ENCODE measurements around the gene CDKN2AIP.
"Not testable (repeated sequence)": the region's sequence is repeated elsewhere in the genome, so short reads cannot be mapped to it uniquely, and the experiment has no call there.

The CDKN2AIP gene

DNA sequence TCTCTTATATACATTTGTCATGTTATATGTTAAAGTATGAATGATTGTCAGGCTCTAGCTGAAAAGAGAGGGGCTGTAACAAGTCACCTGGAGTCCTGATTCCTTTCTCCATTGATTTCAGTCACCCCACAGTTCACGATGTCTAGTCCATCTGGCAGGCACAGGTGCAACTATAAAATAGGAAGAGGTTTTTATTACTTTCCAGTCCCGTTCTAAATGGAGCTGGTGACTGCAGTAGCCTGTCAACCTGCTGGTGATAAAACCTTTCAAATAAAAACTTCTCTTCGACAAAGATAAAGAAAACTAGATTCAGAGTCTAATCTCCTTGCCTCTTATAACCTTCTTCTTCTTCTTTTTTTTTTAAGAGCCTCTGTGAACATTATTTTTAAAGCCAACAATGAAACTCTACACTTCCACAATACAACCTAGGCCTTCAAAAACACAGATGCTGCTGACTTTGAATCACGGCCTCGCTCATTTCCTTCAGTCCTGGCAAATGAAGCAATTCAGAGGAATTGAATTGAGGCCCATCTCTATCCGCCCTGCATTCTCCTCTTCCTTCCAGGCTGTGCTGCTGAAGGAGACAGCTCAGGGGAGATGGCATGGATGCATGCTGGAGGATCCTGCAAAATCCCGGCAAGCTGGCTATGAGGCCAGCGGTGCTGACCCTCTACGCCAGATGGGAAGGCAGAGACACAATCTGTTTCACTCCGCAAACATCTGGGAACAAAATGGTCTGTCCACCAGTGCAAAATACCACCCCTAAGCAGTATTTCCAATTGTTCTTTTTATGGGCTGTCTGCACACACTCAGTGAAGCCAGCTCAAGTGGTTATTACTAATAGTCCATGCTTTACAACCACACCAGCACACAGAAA lies 27.3 kb upstream of the CDKN2AIP start:
- no peak for DNase-seq

DNA sequence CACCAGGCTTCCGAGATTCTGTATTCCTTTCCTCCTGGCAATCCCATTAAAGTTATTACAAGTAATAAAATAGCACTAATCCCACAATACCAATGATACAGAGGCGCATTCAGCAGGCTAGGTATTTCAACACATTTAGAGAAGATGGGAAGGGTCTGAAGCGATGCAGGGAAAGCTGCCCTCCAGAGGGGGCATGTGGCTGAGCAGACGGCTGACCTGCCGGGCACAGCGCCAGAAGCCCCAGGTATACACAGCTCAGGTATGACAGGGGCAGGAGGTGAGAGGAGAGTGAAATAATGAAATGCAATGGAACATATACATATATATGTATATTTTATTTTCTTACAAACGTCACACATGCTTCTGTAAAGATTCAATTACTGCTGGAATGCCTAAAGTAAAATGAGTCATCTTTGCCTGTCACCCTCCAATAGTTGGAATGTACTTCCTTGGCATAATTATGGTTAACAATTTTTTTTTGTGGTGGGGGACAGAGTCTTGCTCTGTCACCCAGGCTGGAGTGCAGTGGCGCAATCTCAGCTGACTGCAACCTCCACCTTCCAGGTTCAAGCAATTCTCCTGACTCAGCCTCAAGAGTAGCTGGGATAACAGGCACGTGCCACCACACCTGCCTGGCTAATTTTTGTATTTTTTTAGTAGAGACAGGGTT lies 21.3 kb upstream of the CDKN2AIP start:
- no peak for DNase-seq

DNA sequence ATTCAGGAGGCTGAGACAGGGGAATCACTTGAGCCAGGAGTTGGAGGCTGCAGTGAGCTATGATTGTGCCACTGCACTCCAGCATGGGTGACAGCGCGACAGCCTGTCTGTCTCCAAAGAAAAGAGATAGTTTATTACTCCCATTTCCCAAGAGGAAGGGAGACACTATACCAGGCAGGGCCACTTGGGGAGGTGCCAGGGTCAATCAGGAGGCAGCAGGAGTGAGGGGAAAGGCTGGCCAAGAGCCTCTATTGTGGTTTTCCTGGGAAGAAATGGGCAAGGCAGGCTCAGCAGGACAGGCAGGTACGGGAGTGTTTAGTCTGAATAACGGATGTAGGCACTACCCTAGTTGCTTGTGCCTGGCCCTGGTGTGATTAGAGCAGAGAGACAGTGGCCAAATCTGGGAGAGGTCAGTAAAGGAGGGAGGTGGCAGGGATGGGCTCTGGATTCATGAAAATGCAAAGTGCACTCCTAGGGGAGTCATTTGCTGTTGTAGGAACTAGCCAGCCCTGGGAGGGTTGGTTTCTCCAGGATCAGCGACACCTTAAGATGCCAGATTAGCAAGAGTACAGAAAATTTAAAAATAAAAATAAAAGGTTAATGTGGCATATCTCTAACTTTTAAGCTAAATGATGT lies 20.2 kb upstream of the CDKN2AIP start:
- no peak for DNase-seq

DNA sequence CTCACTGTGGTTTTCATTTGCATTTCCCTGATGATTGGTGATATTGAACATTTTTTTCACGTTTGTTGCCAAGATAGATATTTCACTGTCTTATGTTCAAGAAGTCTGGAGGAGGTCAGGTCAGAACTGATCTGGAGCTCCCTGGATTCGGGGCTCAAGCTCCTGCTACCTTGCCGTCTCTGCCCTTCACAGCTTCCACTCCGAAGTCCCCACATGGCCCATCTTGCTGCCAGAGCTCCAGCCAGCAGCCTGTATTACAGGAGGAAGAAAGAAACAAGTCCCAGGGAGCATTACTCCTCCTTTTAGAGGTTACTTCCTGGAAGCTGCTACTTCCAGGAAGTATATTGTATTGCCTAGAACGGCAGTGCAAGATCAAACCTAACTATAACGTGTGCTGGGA lies 17.9 kb upstream of the CDKN2AIP start:
- DNase-seq, result no peak

DNA sequence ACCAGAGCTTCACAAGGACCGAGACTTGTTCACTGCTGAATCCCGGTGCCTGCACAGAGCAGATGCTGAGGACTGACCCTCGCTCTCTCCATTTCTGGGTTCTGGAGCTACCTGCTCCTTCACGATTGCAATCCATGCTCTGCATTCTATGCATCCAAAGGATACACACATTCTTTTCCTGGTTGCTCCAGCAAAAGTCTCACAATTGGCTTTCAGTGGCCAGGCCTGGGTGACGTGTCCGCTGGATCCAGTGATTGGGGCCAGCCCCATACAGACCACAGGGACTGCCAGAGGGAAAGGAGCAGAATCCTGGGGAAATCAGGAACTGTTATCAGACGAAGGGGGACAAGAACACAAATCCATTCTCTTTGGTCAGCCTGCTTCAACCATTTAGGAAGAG lies 14.9 kb upstream of the CDKN2AIP start:
- no peak for DNase-seq

GRCh38 chr4:183430317-183430993 lies 14.0 kb upstream of the CDKN2AIP start:
- no peak for DNase-seq

DNA sequence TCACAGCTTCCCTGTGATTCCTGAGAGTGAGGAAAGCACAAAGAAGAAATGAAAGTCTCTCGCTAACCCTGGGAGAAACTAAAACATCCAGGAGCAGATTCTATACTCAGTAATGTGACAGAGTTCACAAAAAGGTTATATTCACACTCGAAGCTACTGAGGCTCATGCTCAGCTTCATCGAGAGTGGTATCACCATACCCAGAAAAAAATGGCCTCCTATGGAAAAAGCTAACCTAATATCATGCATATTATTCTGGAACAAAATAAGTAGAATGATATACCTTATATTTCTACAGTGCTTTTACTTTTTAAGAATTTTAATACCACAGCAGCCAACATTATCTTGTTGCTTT lies 13.5 kb upstream of the CDKN2AIP start:
- no peak for DNase-seq

GRCh38 chr4:183431614-183432013 lies 12.8 kb upstream of the CDKN2AIP start:
- DNase-seq, result no peak

GRCh38 chr4:183433183-183433582 lies 11.3 kb upstream of the CDKN2AIP start:
- DNase-seq, result not testable (repeated sequence)

GRCh38 chr4:183434264-183434663 lies 10.2 kb upstream of the CDKN2AIP start:
- DNase-seq, result no peak

DNA sequence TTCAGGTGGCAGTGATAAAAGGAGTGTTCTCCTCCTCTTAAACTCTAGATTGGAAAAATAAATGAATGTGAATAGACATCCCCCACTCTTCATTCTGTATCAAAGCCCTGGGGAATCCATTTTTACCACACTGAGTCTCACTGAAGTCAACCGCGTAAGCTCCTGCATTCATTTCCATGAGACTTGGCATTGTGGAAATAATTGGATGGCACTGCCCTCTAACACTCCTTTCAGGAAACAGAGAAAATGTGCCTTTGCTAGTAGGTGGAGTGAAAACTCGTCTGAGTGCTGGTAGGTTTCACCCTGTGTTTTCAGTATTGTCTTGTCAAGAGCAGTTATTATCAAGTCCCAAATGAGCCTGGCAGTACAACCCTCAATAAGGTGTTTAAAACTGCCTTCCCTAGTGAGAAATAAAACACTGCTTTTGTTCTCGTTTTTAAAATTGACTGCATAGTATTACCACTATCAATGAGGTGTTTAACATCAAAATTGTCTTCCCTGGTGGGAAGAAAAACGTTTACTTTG lies 9.7 kb upstream of the CDKN2AIP start:
- no peak for DNase-seq

- DNase-seq, result no peak
Observed at GRCh38 chr4:183435803-183436202, 8.6 kb upstream of the CDKN2AIP start.

GRCh38 chr4:183436417-183436816 lies 8.0 kb upstream of the CDKN2AIP start:
- DNase-seq, result no peak

DNA sequence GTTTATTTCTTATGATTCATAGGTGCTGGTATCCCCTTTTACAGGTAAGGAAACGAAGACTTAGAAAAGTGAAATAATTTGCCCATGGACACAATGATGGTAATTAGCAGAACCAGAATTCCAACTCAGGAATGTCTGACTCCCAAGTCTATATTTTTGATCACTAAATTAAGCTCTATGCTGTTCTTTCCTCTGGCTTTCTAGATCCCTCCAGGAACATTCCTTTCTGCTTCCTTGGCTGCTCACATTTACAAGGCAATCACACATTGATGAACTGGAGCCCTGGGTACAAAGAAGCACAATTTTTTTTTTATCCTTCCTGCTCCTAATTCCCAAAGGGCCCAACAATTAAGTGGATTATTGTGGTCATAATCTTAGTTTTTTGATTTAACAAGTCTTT lies 7.0 kb upstream of the CDKN2AIP start:
- DNase-seq, result no peak

GRCh38 chr4:183438458-183439113 lies 5.8 kb upstream of the CDKN2AIP start:
- no peak for DNase-seq

- DNase-seq, result no peak
Observed at GRCh38 chr4:183441276-183441675, 3.2 kb upstream of the CDKN2AIP start.

GRCh38 chr4:183443655-183444213 lies 702 bp upstream of the CDKN2AIP start:
- DNase-seq, result peak; percentile 45

DNA sequence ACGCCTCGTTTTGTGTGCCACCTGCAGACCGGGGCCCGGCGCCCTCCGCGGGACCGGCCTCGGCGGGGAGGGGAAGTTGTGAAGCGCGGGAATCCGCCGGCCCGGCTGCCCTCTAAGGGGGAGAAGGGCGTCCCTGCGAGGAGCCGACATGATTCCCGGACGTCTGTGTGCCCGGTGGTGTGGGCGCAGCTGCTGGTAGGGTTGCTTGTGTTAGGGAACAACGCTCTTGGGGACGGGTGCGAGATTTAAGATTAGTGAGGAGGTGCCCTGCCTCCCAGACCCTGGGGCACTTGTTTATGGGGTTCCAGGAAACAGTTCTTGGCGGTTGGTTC lies 627 bp downstream of the CDKN2AIP start:
- DNase-seq, result no peak

DNA sequence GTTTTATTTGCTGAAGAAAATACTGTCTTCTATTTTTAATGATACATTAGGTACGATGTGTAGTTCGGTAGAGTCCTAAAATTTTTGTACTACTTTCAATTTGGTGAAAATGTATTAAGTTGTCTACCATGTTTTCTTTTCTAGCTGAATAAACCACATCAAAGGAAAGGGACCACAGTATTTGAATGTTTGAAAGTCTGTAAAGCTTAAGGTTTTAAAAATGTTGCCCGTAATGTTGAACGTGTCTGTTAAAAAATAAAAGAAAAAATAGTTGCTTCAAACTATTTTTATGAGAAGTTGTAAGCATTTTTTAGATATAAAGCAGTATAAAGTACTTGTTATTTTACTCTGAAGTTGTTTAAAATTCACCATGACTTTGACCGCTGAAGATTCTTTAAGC lies 3.2 kb downstream of the CDKN2AIP start:
- DNase-seq, result no peak

DNA sequence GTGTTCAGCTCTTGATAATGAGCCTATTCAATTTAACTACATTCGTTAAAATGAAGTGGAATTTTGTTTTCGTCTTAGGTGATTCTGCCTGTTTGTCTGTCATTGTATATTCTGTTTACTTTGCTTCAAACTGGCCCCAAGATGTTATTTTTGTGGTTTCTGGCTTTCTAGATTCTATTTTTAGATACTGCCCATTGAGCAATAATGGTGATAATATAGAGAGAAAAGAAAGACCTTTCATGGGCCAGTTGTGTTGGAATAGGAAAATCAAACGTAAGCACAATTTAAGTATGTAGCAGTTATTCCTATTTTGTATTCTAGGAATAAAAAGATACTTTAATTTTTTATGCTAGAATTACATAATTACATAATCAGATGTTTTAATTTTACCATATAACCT lies 4.0 kb downstream of the CDKN2AIP start:
- no peak for DNase-seq

DNA sequence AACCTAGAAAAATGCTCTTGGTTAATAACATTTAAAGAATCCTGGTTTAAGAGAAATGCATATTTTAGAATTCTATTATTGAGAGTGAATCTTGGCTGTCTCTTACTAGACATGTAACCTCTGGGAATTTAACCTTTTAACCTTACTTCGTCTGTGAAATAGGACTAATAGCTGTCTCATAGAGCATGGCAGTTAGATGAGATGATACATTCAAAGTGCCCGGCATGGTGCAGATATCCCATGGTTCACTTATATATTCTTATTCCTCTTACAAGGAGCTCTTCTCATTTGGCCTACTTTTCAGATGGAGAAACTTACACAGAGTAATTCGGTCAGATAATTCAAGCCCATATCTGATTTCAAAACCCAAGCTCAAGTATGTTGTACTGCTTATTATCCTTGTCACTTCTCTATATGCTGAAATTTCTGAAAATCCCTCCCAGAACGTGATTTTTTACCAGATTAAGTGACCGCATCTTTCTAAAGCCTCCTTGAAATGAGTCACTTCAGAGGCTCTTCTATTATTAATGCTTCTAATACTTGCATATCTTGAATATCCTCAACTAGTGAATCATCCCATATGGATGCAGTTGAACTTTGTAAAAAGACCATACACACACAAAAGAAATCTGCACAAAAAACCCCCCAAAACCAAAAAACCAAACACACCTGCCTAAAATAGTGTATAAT lies 4.9 kb downstream of the CDKN2AIP start:
- no peak for DNase-seq

DNA sequence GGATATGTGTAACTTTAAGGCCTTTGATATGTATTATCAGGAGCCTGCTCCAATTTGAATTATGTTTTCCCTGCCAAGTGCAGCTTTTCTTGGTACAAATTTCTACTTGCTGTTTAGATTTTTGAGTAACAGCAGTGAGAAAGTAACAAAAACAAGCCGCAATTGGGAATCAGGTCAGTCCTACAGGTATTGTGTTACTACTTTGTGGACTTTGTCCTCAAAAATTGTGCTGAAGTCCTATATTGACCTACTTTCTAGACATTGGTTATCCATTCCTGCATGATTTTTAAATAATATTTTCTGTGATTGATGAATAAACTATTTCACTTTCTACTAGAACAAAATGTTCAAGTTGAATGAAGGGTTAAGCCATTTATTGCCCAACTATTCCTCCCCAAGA lies 5.7 kb downstream of the CDKN2AIP start:
- no peak for DNase-seq

All from NCI-H526 treated with DMSO at 0.1 percent for 48 hours (cell line).